ENCODE results near the gene GBA2.

The GBA2 gene

DNA sequence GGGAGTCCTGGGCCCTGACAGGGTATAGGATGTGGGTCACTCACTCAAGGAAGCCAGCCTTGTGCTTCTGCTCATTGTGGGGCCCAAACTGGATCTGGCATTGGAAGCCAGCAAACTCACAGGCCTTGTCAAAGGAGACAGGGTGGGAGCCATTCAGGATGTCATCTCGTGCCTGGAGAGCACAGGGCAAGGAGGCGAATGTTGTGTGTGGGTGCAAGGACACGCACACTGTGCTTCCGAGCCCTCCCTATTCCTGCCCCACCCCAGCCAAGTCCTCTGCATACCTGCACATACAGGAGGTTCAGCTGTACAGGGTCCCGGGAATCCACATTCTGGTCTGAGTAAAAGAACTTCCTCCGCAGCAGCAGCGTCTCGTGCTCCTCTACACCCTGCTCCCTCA, 25.1 kb downstream of the GBA2 start:
- Histone ChIP-seq H3K9me3 (ENCODE audit: low read depth, low read length) (no peaks in the 10 kb centered on the region), H3K27ac (no peak overlapping the region), H3K9ac (ENCODE audit: insufficient read length) (no peak overlapping the region), H3K36me3 (ENCODE audit: insufficient read depth, low read length) (peaks cover 61% of the 10 kb centered on the region), H3K4me3 (no peak overlapping the region)
- TF ChIP-seq EZH2 (IDR thresholded peaks at IDR 0.05): no peak
- no peak for TF ChIP-seq POLR2AphosphoS5 (IDR thresholded peaks at IDR 0.05; ENCODE audit: borderline replicate concordance, low read depth, low read length)
- TF ChIP-seq FOXP2 (optimal IDR thresholded peaks at IDR 0.05; ENCODE audit: control extremely low read depth, extremely low read length, insufficient read depth): no peak
- DNase-seq (ENCODE audit: low read depth, low spot score): no peak

DNA sequence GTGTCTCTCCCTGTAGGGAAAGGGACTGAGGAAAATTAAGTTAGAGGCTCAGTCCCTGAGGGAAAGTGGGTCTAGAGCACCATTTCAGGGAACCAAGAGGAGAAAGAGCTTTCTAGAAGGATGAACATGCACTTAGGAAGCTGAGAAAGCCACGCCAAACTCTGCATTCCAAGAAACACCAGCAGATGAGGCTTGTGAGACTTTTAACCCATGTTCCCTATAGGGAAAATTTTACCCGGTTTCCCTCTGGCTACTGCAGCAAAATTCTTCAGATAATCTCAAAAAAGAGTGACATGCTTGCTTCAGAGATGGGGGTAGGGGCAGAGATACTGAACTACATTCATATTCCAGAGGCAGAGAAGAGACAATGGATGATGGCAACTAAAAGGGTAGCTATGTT, 25.6 kb downstream of the GBA2 start:
- DNase-seq (ENCODE audit: low read depth, low spot score): no peak
- no peak overlapping the region for H3K27ac ChIP-seq
- no peak for TF ChIP-seq FOXP2 (optimal IDR thresholded peaks at IDR 0.05; ENCODE audit: control extremely low read depth, extremely low read length, insufficient read depth)
- no peak for TF ChIP-seq POLR2AphosphoS5 (IDR thresholded peaks at IDR 0.05; ENCODE audit: borderline replicate concordance, low read depth, low read length)
- TF ChIP-seq EZH2 (IDR thresholded peaks at IDR 0.05): no peak
- H3K9me3 ChIP-seq (ENCODE audit: low read depth, low read length): no peaks in the 10 kb centered on the region
- no peak overlapping the region for H3K4me3 ChIP-seq
- no peak overlapping the region for H3K9ac ChIP-seq (ENCODE audit: insufficient read length)
- H3K36me3 ChIP-seq (ENCODE audit: insufficient read depth, low read length): peaks cover 66% of the 10 kb centered on the region

DNA sequence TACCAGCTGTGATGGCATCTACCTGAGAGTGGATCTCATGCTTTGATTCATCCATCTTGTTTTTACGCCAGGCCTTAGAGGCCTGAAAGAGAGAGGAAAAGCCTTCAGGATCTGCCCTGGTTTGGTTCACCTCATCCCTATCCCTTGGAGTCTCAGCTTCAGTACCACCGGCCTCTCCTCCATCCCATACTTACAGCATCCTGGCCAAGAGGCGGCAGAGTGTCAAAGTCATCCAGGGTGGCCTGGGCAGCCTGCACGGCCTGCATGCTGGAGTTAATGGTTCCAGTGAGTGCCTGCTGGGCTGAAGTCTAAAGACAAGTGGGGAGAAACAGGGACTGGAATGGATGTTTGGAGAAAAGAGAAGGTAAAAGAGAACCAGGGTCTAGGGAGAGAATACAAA, 29.5 kb downstream of the GBA2 start:
- H3K4me3 ChIP-seq: no peak overlapping the region
- no peak for DNase-seq (ENCODE audit: low read depth, low spot score)
- no peak for TF ChIP-seq POLR2AphosphoS5 (IDR thresholded peaks at IDR 0.05; ENCODE audit: borderline replicate concordance, low read depth, low read length)
- TF ChIP-seq EZH2 (IDR thresholded peaks at IDR 0.05): no peak
- no peak for TF ChIP-seq FOXP2 (optimal IDR thresholded peaks at IDR 0.05; ENCODE audit: control extremely low read depth, extremely low read length, insufficient read depth)
- peaks cover 95% of the 10 kb centered on the region for H3K36me3 ChIP-seq (ENCODE audit: insufficient read depth, low read length)
- no peak overlapping the region for H3K9ac ChIP-seq (ENCODE audit: insufficient read length)
- no peaks in the 10 kb centered on the region for H3K9me3 ChIP-seq (ENCODE audit: low read depth, low read length)
- no peak overlapping the region for H3K27ac ChIP-seq

DNA sequence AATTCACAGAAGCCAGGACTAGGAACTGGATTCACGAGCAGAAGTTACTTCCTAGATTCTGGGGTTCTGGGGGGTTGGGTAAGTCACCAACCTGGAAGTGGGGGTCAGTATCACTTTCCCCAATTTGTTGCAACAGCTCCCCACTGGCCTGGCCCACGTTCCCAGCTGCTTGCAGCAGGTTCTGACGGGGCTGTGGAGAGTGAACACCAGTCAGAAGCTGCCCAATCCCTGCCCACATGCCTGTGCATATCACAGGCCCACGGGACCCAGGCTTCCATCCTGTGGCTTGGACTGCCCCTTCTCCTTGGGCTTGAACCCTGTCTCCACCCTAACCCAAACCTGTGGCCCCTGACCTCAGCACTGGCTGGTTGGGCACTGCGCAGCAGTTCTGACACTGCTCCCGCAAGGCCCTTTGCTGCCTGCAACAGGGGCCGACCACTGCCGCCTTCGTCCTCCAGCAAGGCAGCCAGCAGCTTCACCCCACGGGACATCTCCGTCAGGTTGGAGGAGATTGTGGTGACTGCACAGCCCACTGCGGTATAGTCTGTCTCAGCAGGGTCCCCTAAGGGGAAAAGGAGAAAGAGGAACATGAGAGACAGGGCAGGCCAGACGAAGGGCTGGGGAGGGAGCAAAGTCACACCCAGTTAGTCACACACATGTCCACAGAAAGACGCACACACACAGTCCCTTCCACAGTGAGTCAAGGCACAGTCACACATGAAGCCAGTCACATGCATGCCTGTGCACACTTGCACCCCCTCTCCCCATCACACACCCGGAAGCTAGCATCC, 30.1 kb downstream of the GBA2 start:
- Histone ChIP-seq H3K4me3 (no peak overlapping the region), H3K36me3 (ENCODE audit: insufficient read depth, low read length) (peaks cover 95% of the 10 kb centered on the region), H3K9ac (ENCODE audit: insufficient read length) (no peak overlapping the region), H3K9me3 (ENCODE audit: low read depth, low read length) (no peaks in the 10 kb centered on the region), H3K27ac (no peak overlapping the region)
- TF ChIP-seq POLR2AphosphoS5 (IDR thresholded peaks at IDR 0.05; ENCODE audit: borderline replicate concordance, low read depth, low read length): no peak
- TF ChIP-seq FOXP2 (optimal IDR thresholded peaks at IDR 0.05; ENCODE audit: control extremely low read depth, extremely low read length, insufficient read depth): no peak
- no peak for TF ChIP-seq EZH2 (IDR thresholded peaks at IDR 0.05)
- DNase-seq (ENCODE audit: low read depth, low spot score): no peak

DNA sequence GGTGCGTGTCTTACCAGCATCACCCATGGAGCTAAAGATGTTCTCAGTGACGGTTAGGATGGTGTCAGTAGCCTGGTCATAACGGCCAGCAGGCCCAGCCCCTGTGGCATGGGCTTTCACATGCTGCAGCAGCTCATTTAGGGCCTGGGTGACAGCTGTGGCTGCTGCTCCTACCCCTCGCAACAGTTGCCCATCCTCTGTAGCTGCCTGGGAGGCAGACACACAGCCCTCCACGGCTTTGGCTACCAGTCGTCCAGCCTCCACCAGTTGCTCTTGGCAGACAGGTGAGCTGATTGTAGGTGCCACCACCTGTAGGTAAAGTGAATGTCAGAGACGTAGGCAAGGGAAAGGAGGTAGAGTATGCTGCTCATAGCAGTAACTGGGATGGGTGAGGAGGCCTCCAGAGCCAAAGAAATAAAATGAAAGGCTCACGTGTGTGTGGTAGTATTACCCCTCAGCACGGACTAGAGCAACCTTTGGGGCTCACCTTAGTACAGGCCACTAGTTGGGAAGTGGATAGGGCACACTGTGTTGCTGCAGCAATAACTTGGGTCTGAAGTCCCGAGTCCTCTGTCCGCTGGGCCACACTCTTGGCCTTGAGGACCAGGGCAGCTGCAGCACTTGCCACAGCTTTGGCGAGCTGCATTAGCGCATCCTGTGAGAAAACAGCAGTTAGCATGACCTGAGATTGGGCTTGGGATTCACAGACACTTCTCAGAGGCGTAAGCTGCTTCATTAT, 31.7 kb downstream of the GBA2 start:
- Histone ChIP-seq H3K4me3 (no peak overlapping the region), H3K27ac (no peak overlapping the region), H3K36me3 (ENCODE audit: insufficient read depth, low read length) (peaks cover 92% of the 10 kb centered on the region), H3K9ac (ENCODE audit: insufficient read length) (no peak overlapping the region), H3K9me3 (ENCODE audit: low read depth, low read length) (no peaks in the 10 kb centered on the region)
- no peak for DNase-seq (ENCODE audit: low read depth, low spot score)
- no peak for TF ChIP-seq FOXP2 (optimal IDR thresholded peaks at IDR 0.05; ENCODE audit: control extremely low read depth, extremely low read length, insufficient read depth)
- TF ChIP-seq POLR2AphosphoS5 (IDR thresholded peaks at IDR 0.05; ENCODE audit: borderline replicate concordance, low read depth, low read length): no peak
- TF ChIP-seq EZH2 (IDR thresholded peaks at IDR 0.05): no peak

DNA sequence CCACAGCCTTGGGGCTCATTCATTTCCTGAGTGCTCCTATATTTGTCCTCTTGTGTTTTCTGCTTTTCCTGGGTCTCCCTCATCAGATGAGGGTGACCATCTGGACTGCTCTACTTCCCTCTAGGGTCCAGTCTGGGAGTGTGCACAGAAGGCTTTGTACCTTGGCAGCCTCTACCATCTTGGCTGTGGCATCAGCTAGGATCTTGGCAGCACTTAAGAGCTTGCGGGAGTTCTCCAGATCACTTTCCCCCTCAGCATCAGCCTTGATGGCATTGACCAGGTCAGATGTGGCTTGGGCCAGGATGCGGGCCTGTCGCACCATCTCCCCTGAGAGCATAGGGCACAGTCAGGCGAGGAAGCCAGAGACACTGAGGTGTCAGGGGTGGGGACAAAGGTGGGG, 32.8 kb downstream of the GBA2 start:
- H3K36me3 ChIP-seq (ENCODE audit: insufficient read depth, low read length): peaks cover 90% of the 10 kb centered on the region

DNA sequence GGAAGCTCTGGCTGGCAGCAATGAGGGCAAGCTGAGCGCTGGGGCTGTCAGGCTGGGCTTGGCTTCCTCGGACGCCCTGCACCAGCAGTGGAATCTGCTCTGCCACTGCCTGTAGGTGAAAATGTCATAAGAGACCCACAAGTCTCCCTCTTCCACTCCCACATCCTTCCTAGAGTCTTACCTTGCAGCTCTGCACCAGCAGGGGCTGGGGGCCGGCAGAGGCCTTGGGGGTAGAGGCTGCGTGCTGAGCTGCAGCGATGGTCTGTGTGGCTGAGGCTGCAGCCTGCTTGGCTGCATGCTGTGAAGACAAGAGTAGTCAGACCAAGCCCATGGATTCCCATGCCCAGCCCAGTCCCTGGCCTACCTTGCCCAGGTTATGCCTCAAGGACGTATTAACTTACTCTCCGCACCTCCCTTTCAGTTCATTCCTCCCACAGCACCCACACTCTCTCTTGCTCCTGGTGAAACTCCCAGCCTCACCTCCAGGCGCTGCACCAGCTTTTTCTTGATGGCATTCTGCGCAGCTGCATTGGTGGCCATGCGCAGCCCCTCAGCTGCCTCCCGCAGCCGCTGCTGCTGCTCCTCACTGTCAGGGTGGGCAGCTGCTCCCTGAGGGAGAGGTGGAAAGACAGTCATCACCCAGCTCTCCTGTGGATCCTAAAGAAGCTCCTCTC, 34.3 kb downstream of the GBA2 start:
- no peak overlapping the region for H3K27ac ChIP-seq
- TF ChIP-seq POLR2AphosphoS5 (IDR thresholded peaks at IDR 0.05; ENCODE audit: borderline replicate concordance, low read depth, low read length): no peak
- no peak for DNase-seq (ENCODE audit: low read depth, low spot score)
- no peak overlapping the region for H3K4me3 ChIP-seq
- no peak overlapping the region for H3K9ac ChIP-seq (ENCODE audit: insufficient read length)
- peaks cover 86% of the 10 kb centered on the region for H3K36me3 ChIP-seq (ENCODE audit: insufficient read depth, low read length)
- no peaks in the 10 kb centered on the region for H3K9me3 ChIP-seq (ENCODE audit: low read depth, low read length)

More for the DNA sequence above, 32.8 kb downstream of the GBA2 start:
- TF ChIP-seq FOXP2 (optimal IDR thresholded peaks at IDR 0.05; ENCODE audit: control extremely low read depth, extremely low read length, insufficient read depth) (no peak), POLR2AphosphoS5 (IDR thresholded peaks at IDR 0.05; ENCODE audit: borderline replicate concordance, low read depth, low read length) (no peak), EZH2 (IDR thresholded peaks at IDR 0.05) (no peak)
- Histone ChIP-seq H3K9me3 (ENCODE audit: low read depth, low read length) (no peaks in the 10 kb centered on the region), H3K27ac (no peak overlapping the region), H3K9ac (ENCODE audit: insufficient read length) (no peak overlapping the region), H3K4me3 (no peak overlapping the region)
- DNase-seq (ENCODE audit: low read depth, low spot score): no peak

DNA sequence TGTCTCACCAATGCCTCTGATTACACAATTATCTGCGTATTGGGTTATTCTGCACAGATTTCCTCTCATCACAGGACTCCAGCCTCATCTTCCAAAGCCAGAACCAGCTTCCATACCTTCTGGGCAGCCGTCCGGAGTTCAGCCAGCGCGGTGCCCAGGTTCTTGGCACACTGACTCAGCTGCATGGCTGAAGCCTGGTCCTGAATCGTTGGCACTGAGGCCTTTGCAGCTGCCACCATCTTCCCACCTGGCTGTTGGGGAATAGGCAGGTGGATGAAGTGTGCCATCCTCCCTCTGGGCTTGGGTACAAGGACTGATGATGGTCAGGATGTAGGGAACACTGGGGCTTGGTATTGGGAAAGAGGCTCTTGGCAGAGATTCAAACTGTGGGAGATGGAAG, 34.9 kb downstream of the GBA2 start:
- Histone ChIP-seq H3K4me3 (no peak overlapping the region), H3K9ac (ENCODE audit: insufficient read length) (no peak overlapping the region), H3K9me3 (ENCODE audit: low read depth, low read length) (no peaks in the 10 kb centered on the region), H3K27ac (no peak overlapping the region), H3K36me3 (ENCODE audit: insufficient read depth, low read length) (peaks cover 80% of the 10 kb centered on the region)
- no peak for TF ChIP-seq FOXP2 (optimal IDR thresholded peaks at IDR 0.05; ENCODE audit: control extremely low read depth, extremely low read length, insufficient read depth)
- DNase-seq (ENCODE audit: low read depth, low spot score): no peak

Measured in SK-N-MC (cell line).